ENCODE data around the gene IL22RA2. TPM values are rescaled to one million over a fixed set of nuclear protein-coding genes. Genes with fewer than 3 reads are reported as not detected.
A peak's percentile ranks its signal among the peaks of the same experiment; 100 is the strongest.
"Not testable (repeated sequence)": the region's sequence is repeated elsewhere in the genome, so short reads cannot be mapped to it uniquely, and the experiment has no call there.

The IL22RA2 gene
- total RNA-seq, 4 donors from 2014 or later = 0.08 to 0.30 (median 0.22) TPM; not detected in 1

DNA sequence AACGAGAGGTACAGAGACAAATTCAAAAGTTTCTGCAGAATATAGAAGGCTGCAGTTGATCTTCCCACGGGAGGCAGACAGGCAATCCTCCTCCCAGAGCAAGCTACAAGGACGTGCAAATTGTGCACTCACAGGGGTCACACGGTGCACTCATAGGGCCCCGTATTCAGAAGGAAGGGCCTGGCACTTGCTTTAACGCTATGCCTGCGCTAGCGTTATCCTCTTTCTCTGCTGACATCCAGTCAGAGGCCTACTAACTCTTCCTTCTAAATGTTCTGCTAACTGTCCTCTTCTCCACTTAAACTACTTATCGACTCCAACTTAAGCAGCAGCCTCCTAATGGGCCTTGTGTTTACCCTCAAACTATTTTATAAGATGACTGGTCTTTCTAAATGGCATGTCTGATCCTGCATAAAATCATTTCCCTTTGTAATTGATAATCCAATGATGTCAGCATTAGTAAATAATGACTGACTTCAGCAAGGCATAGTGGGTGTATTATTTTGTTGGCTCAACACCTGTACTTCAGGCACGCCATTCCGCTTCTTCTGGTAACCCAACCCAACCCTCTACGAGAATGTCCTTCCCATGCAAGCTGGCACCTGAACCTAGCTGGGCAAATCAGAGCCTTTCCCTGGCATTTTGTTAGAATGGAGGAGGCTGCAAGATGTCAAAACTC lies 43.6 kb upstream of the IL22RA2 start:
- TF ChIP-seq, protein P1, sequence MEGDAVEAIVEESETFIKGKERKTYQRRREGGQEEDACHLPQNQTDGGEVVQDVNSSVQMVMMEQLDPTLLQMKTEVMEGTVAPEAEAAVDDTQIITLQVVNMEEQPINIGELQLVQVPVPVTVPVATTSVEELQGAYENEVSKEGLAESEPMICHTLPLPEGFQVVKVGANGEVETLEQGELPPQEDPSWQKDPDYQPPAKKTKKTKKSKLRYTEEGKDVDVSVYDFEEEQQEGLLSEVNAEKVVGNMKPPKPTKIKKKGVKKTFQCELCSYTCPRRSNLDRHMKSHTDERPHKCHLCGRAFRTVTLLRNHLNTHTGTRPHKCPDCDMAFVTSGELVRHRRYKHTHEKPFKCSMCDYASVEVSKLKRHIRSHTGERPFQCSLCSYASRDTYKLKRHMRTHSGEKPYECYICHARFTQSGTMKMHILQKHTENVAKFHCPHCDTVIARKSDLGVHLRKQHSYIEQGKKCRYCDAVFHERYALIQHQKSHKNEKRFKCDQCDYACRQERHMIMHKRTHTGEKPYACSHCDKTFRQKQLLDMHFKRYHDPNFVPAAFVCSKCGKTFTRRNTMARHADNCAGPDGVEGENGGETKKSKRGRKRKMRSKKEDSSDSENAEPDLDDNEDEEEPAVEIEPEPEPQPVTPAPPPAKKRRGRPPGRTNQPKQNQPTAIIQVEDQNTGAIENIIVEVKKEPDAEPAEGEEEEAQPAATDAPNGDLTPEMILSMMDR (IDR thresholded peaks at IDR 0.05) = no peak
- no peak for TF ChIP-seq POLR2A (IDR thresholded peaks at IDR 0.05)
- intact Hi-C loops (cut with DNase I; ENCODE audit: low total_unique reads) = no loop called here
- peak overlapping the region; percentile 59 for H3K4me3 ChIP-seq (ENCODE audit: low read depth, poor library complexity, severe bottlenecking)
- DNase-seq (ENCODE audit: low spot score in 2 of 2) = no peak
- WGBS, 2 donors = 19 to 30% methylated on average over 12 of the region's 12 CpGs

DNA sequence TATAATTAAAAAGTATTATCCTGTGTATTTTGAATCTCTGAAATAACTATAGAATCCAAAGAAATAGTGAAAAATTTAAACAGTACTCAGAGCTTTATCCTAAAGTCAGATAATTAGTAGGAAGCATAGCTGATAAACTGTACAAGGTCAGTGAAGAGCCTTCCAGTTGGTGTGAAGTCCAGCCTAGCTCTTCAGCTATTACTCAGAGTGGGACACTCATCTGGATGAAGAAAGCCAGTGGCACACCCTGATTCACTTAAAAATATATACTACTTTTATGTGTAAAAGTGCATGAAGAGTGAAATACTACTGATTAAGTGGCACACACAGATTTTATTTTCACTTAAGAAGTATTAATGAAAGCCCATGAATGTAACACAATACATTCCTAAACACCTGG lies 42.7 kb upstream of the IL22RA2 start:
- no peak overlapping the region for H3K4me3 ChIP-seq (ENCODE audit: low read depth, poor library complexity, severe bottlenecking)
- intact Hi-C loops (cut with DNase I; ENCODE audit: low total_unique reads) = no loop called here
- TF ChIP-seq, protein P1 (IDR thresholded peaks at IDR 0.05) = no peak
- no peak for TF ChIP-seq POLR2A (IDR thresholded peaks at IDR 0.05)
- no peak for DNase-seq (ENCODE audit: low spot score in 2 of 2)

DNA sequence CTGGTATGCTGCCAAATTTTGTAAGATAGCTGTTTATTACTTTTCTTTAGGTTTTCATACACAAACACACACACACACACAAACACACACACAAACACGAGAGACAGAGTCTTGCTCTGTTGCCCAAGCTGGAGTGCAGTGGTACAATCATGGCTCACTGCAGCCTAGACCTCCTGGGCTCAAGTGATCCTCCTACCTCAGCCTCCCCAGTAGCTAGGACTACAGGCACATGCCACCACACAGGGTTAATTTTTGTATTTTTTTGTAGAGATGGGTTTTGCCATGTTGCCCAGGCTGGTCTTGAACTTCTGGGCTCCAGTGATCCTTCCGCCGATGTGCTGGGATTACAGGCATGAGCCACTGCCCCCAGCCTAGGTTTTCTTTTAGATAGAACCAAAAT lies 42.2 kb upstream of the IL22RA2 start:
- H3K4me3 ChIP-seq (ENCODE audit: low read depth, poor library complexity, severe bottlenecking); DNase-seq (ENCODE audit: low spot score in 2 of 2); intact Hi-C loops (cut with DNase I; ENCODE audit: low total_unique reads): not testable (repeated sequence)
- 79 to 86% methylated on average over 3 of the region's 3 CpGs for WGBS, 2 donors

DNA sequence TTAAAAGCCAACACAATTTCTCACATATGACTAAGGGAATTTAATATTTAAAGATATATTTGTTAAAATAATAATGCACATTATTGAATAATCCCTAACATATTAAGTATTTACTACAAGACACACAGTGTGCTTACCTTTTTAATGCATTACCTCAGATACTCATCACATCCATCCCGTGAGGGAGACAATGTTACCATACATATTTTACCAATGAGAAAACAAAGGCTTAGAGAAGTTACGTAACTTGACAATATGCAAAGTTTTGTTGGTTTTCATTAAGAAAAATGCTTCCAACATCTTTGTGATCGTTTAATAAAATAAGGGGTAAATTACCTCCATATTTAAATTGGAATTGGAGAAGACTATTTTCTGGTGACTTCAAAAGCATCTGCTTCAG lies 41.5 kb upstream of the IL22RA2 start:
- intact Hi-C loops (cut with DNase I; ENCODE audit: low total_unique reads) = no loop called here
- 50 to 55% methylated on average over 3 of the region's 3 CpGs for WGBS, 2 donors
- DNase-seq (ENCODE audit: low spot score in 2 of 2) = no peak

DNA sequence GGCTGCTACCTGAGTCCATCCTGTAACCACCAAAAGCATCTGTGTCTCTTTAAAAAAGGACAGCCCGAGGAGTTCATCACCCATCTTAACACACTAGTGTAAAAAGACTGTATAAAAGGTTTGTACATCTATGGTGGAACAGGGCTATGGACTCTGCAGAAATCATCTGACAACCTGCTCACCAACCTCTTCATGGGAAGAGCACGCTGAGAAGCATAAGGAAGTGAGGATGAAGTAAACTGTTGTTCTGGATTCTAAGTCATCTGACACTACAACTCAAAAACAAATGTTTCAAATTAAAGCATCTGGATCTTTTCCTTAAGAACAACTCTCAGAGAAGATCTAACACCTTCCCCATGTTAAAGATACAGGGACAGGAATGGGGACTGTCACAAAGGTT lies 40.4 kb upstream of the IL22RA2 start:
- intact Hi-C loops (cut with DNase I; ENCODE audit: low total_unique reads) = no loop called here
- 24 to 35% methylated on average over 2 of the region's 2 CpGs for WGBS, 2 donors
- DNase-seq (ENCODE audit: low spot score in 2 of 2) = no peak
- TF ChIP-seq POLR2A (IDR thresholded peaks at IDR 0.05) = no peak
- TF ChIP-seq, protein P1 (IDR thresholded peaks at IDR 0.05) = no peak
- H3K4me3 ChIP-seq (ENCODE audit: low read depth, poor library complexity, severe bottlenecking) = no peak overlapping the region

More for the DNA sequence above, 41.5 kb upstream of the IL22RA2 start:
- H3K4me3 ChIP-seq (ENCODE audit: low read depth, poor library complexity, severe bottlenecking) = no peak overlapping the region
- TF ChIP-seq, protein P1 (IDR thresholded peaks at IDR 0.05) = no peak
- no peak for TF ChIP-seq POLR2A (IDR thresholded peaks at IDR 0.05)

DNA sequence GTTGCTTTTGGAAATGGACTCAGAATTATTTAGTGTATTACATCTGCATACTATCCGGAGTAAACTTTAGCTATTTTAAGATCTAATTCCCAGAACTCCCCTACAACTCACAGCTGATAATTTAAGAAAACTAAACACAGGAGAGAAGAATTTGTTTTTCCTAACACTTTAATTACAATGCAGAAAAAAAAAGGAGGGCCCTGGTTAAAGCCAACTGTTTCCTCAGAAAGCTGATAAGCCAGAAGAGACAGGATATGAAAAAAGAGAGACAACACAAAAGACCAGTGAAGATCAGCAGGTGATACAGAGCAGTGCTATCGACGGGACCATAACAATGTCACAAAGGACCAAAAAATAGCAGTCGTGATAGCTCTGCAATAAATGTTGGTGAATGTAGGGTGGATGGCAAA lies 39.9 kb upstream of the IL22RA2 start:
- no peak for DNase-seq (ENCODE audit: low spot score in 2 of 2)
- no peak overlapping the region for H3K4me3 ChIP-seq (ENCODE audit: low read depth, poor library complexity, severe bottlenecking)
- TF ChIP-seq POLR2A (IDR thresholded peaks at IDR 0.05) = no peak
- TF ChIP-seq, protein P1 (IDR thresholded peaks at IDR 0.05) = no peak
- 23 to 24% methylated on average over 4 of the region's 4 CpGs for WGBS, 2 donors
- intact Hi-C loops (cut with DNase I; ENCODE audit: low total_unique reads) = no loop called here
